Endothelial cell of umbilical vein (primary cell): ENCODE data around the gene TCERG1L.

Source experiments
- CTCF ChIP-seq, 2 donors: IDR thresholded peaks; 1 replicate in 1 of 2; 2 replicates in 1 of 2; pipeline ENCODE4 v1.5.1; 2011; ENCODE audit warnings: low read length in 2 of 2, mild to moderate bottlenecking in 2 of 2, moderate library complexity in 2 of 2, control low read depth in 1 of 2, inconsistent platforms in 1 of 2, low read depth in 1 of 2; ENCODE audit not compliant: insufficient read depth in 1 of 2; ENCODE audit errors: extremely low read depth in 1 of 2
- EZH2 ChIP-seq: IDR thresholded peaks from 2 replicates; pipeline ENCODE4 v1.6.1; 2012; ENCODE audit warnings: borderline replicate concordance, low read depth, mild to moderate bottlenecking, moderate library complexity, low read length, inconsistent platforms; ENCODE audit not compliant: severe bottlenecking
- POLR2A ChIP-seq: IDR thresholded peaks from 2 replicates; pipeline ENCODE4 v1.6.1; 2012; ENCODE audit warnings: low read depth, mild to moderate bottlenecking, control low read depth, low read length
- POLR2AphosphoS5 ChIP-seq: IDR thresholded peaks from 2 replicates; pipeline ENCODE4 v1.6.1; 2012; ENCODE audit warnings: low read depth, mild to moderate bottlenecking, control low read depth, low read length, moderate library complexity; ENCODE audit not compliant: insufficient read depth

- TF ChIP-seq CTCF (IDR thresholded peaks at IDR 0.05; ENCODE audit: extremely low read depth in 1 of 2, insufficient read depth in 1 of 2, low read depth in 1 of 2, low read length in 2 of 2) = no peak
- TF ChIP-seq EZH2 = no peak
- no peak for TF ChIP-seq POLR2A
- TF ChIP-seq POLR2AphosphoS5 = no peak
Measured at GRCh38 chr10:131201741-131202515, 109.6 kb downstream of the TCERG1L start.
